C4-2B (cell line): ENCODE data around the gene GRK4.

ENCODE experiments used
- CTCF ChIP-seq: fragments of 450-650 bp; conservative IDR thresholded peaks from 2 replicates; pipeline ENCODE4 v1.5.1; 2017; ENCODE audit warnings: mild to moderate bottlenecking
- ZFX ChIP-seq: fragments of 450-650 bp; IDR thresholded peaks from 2 replicates; pipeline ENCODE4 v1.6.1; 2017

GRCh38 chr4:2953496-2953895, 9.9 kb upstream of the GRK4 start:
- TF ChIP-seq CTCF (no peak), ZFX (no peak)
